ENCODE measurements around the gene IL15RA. TPM values are rescaled to one million over a fixed set of nuclear protein-coding genes. Genes with fewer than 3 reads are reported as not detected.

IL15RA gene
- total and polyA plus RNA-seq, 12 donors, result 2.8 to 55.8 (median 10.0) TPM

DNA sequence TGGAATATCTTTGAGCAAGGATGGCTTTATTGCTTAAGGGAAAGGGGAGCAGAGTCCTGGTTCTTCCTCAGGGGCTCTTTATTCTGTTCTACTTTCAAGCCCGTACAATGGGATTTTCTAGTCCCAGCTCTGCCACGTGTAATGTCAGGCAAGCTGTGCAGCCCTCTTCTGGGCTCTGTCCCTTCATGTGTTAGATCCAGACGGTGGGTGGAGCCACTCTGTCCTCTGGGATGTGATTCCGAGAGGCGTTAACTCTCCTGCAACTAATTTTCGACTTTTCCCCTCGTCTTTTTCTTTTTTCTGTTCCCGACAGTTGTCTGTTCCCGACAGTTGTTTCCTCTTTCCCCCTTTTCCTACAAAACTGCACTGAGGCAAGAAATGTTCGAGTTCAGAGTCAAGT is 52.5 kb downstream of the IL15RA start:
- no peaks in the 10 kb centered on the region for H3K4me1 ChIP-seq (replicated peaks in 1 of 2)
- peaks cover 0 to 98% of the 10 kb centered on the region in 2 donors for H3K36me3 ChIP-seq (replicated peaks in 1 of 2)
- intact Hi-C loops (cut with DNase I), result no loop called here
- no peak overlapping the region for H3K27ac ChIP-seq
- no peak for DNase-seq
- no peak overlapping the region for H3K4me3 ChIP-seq
- TF ChIP-seq POLR2A (IDR thresholded peaks at IDR 0.05), result no peak
- no peak for TF ChIP-seq CTCF (IDR thresholded peaks at IDR 0.05)
- no peaks in the 10 kb centered on the region for H3K27me3 ChIP-seq
- H3K9me3 ChIP-seq (replicated peaks in 1 of 3), result no peaks in the 10 kb centered on the region
- WGBS, 4 donors, result 81 to 91% (median 85%) methylated on average over 10 of the region's 10 CpGs

- Histone ChIP-seq H3K4me3 (no peak overlapping the region), H3K27me3 (no peaks in the 10 kb centered on the region), H3K9me3 (replicated peaks in 1 of 3) (no peaks in the 10 kb centered on the region), H3K27ac (no peak overlapping the region), H3K36me3 (replicated peaks in 1 of 2) (peaks cover 0 to 98% of the 10 kb centered on the region in 2 donors), H3K4me1 (replicated peaks in 1 of 2) (no peaks in the 10 kb centered on the region)
- WGBS, 4 donors, result 88 to 96% (median 93%) methylated on average over 5 of the region's 5 CpGs
- intact Hi-C loops (cut with DNase I), result no loop called here
- no peak for DNase-seq
- no peak for TF ChIP-seq POLR2A (IDR thresholded peaks at IDR 0.05)
- TF ChIP-seq CTCF (IDR thresholded peaks at IDR 0.05), result no peak
Observed at GRCh38 chr10:5921746-5922145, 55.6 kb downstream of the IL15RA start.

- H3K36me3 ChIP-seq (replicated peaks in 1 of 2), result peaks cover 0 to 96% of the 10 kb centered on the region in 2 donors
- no peaks in the 10 kb centered on the region for H3K9me3 ChIP-seq (replicated peaks in 1 of 3)
- H3K4me1 ChIP-seq (replicated peaks in 1 of 2), result no peaks in the 10 kb centered on the region
- intact Hi-C loops (cut with DNase I), result no loop called here
- no peak overlapping the region for H3K4me3 ChIP-seq
- WGBS, 4 donors, result 93 to 97% (median 94%) methylated on average over 7 of the region's 7 CpGs
- DNase-seq, result no peak
- TF ChIP-seq POLR2A (IDR thresholded peaks at IDR 0.05) (no peak), CTCF (IDR thresholded peaks at IDR 0.05) (no peak)
- no peak overlapping the region for H3K27ac ChIP-seq
- no peaks in the 10 kb centered on the region for H3K27me3 ChIP-seq
Observed at GRCh38 chr10:5919568-5919967, 57.8 kb downstream of the IL15RA start.

- Histone ChIP-seq H3K4me1 (replicated peaks in 1 of 2) (no peaks in the 10 kb centered on the region), H3K36me3 (replicated peaks in 1 of 2) (peaks cover 0 to 96% of the 10 kb centered on the region in 2 donors), H3K27me3 (no peaks in the 10 kb centered on the region), H3K9me3 (replicated peaks in 1 of 3) (no peaks in the 10 kb centered on the region), H3K4me3 (no peak overlapping the region), H3K27ac (no peak overlapping the region)
- no peak for TF ChIP-seq CTCF (IDR thresholded peaks at IDR 0.05)
- TF ChIP-seq POLR2A (IDR thresholded peaks at IDR 0.05), result no peak
- DNase-seq, result no peak
- 89 to 97% (median 92%) methylated on average over 4 of the region's 4 CpGs for WGBS, 4 donors
- intact Hi-C loops (cut with DNase I), result no loop called here
Observed at GRCh38 chr10:5918763-5919162, 58.6 kb downstream of the IL15RA start.

All from adrenal gland (tissue), 12 donors.